ENCODE data around the gene GATA3.

The GATA3 gene

GRCh38 chr10:8051109-8051821, 3.2 kb upstream of the GATA3 start:
- DNase-seq (ENCODE audit: low read depth), result no peak

- no peak for DNase-seq (ENCODE audit: low read depth)
Observed at GRCh38 chr10:8051851-8052257, 2.6 kb upstream of the GATA3 start.

- DNase-seq (ENCODE audit: low read depth), result no peak
Observed at GRCh38 chr10:8052341-8052955, 2.0 kb upstream of the GATA3 start.

- no peak for DNase-seq (ENCODE audit: low read depth)
Observed at GRCh38 chr10:8052956-8053445, 1.5 kb upstream of the GATA3 start.

GRCh38 chr10:8053446-8054243, 843 bp upstream of the GATA3 start:
- DNase-seq (ENCODE audit: low read depth), result peak; percentile 90

GRCh38 chr10:8054244-8054493, 319 bp upstream of the GATA3 start:
- no peak for DNase-seq (ENCODE audit: low read depth)

- no peak for DNase-seq (ENCODE audit: low read depth)
Observed at GRCh38 chr10:8055420-8056349, 1.2 kb downstream of the GATA3 start.

GRCh38 chr10:8056378-8056777, 1.9 kb downstream of the GATA3 start:
- no peak for DNase-seq (ENCODE audit: low read depth)

- no peak for DNase-seq (ENCODE audit: low read depth)
Observed at GRCh38 chr10:8056871-8057331, 2.4 kb downstream of the GATA3 start.

- DNase-seq (ENCODE audit: low read depth), result no peak
Observed at GRCh38 chr10:8057636-8058273, 3.3 kb downstream of the GATA3 start.

- DNase-seq (ENCODE audit: low read depth), result no peak
Observed at GRCh38 chr10:8058274-8059111, 4.0 kb downstream of the GATA3 start.

GRCh38 chr10:8059191-8059936, 4.9 kb downstream of the GATA3 start:
- DNase-seq (ENCODE audit: low read depth), result no peak

GRCh38 chr10:8060010-8060703, 5.7 kb downstream of the GATA3 start:
- DNase-seq (ENCODE audit: low read depth), result no peak

- no peak for DNase-seq (ENCODE audit: low read depth)
Observed at GRCh38 chr10:8060704-8061121, 6.2 kb downstream of the GATA3 start.

- no peak for DNase-seq (ENCODE audit: low read depth)
Observed at GRCh38 chr10:8061274-8062211, 7.1 kb downstream of the GATA3 start.

- no peak for DNase-seq (ENCODE audit: low read depth)
Observed at GRCh38 chr10:8063128-8063908, 8.8 kb downstream of the GATA3 start.

GRCh38 chr10:8063935-8064334, 9.4 kb downstream of the GATA3 start:
- no peak for DNase-seq (ENCODE audit: low read depth)
